Progenitor cell of endocrine pancreas (in vitro differentiated cells): ENCODE data around the gene SLC27A1. TPM values are rescaled to one million over a fixed set of nuclear protein-coding genes. Genes with fewer than 3 reads are reported as not detected.
"Not testable (repeated sequence)": the region's sequence is repeated elsewhere in the genome, so short reads cannot be mapped to it uniquely, and the experiment has no call there.

ENCODE experiments used
- DNase-seq: peaks from one replicate; pipeline ENCODE4 v3.0.0; 2021; ENCODE audit warnings: low spot score; ENCODE audit not compliant: unreplicated experiment
- H3K27ac Mint-ChIP-seq: 2 replicates; pipeline ENCODE4 v1.8.0; 2021; ENCODE audit warnings: mild to moderate bottlenecking, moderate library complexity, mixed read lengths
- H3K27me3 Mint-ChIP-seq: 2 replicates; pipeline ENCODE4 v1.8.0; 2021; ENCODE audit warnings: mixed read lengths
- H3K36me3 Mint-ChIP-seq: 2 replicates; pipeline ENCODE4 v1.8.0; 2022; ENCODE audit warnings: mixed read lengths; ENCODE audit not compliant: insufficient read depth
- H3K4me1 Mint-ChIP-seq: 2 replicates; pipeline ENCODE4 v1.8.0; 2021; ENCODE audit warnings: low read depth, mixed read lengths
- H3K4me3 Mint-ChIP-seq: 2 replicates; pipeline ENCODE4 v1.8.0; 2021; ENCODE audit warnings: low read depth, mild to moderate bottlenecking, moderate library complexity, mixed read lengths
- H3K9me3 Mint-ChIP-seq: 2 replicates; pipeline ENCODE4 v1.8.0; 2021; ENCODE audit warnings: low read depth, mixed read lengths
- total RNA-seq: library from RNA; stranded (reverse); gene quantifications from 2 replicates; pipeline ENCODE4 v1.2.1, GENCODE V29; 2021
- TF ChIP-seq, protein P1 (sequence below): fragments of 200-600 bp; sonication (generic); IDR thresholded peaks from one replicate; pipeline ENCODE4 v1.5.0; 2021; ENCODE audit warnings: antibody characterized with exemption, mild to moderate bottlenecking; ENCODE audit not compliant: unreplicated experiment

Gene SLC27A1
- total RNA-seq, 1 donor from 2014 or later, result 19.8 TPM

DNA sequence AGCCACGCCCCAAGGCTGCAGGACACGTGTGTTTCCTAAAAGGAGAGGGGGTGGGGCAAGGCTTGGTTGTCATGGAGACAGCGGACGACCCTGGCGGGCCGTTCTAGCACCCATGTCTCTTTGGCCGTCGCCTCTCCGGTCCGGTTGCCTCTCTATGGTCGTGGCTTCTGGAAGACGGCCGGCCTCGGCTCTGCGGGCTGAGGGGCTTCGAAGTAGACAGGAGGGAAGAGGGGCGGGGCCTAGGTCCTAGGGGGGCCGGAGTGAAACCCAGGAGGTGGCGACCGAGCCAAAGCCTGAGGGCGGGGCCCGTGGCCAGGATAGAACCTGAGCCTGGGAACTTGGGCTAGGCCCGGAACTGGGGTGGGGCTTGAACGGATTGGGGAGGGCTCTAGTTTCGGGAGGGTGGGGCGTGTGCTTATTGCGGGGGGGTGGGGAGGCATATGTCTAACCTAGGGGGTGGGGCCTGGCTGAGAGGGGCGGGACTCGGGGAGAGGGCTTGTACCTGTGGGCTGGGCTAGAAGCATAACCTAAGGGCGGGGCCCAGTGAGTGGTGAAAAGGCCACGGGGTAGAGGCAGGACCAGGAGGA is 750 bp upstream of the SLC27A1 start:
- peaks cover 13% of the 10 kb centered on the region for H3K4me1 Mint-ChIP-seq
- peak; percentile 83 for DNase-seq
- no peaks in the 10 kb centered on the region for H3K9me3 Mint-ChIP-seq
- TF ChIP-seq, protein P1, sequence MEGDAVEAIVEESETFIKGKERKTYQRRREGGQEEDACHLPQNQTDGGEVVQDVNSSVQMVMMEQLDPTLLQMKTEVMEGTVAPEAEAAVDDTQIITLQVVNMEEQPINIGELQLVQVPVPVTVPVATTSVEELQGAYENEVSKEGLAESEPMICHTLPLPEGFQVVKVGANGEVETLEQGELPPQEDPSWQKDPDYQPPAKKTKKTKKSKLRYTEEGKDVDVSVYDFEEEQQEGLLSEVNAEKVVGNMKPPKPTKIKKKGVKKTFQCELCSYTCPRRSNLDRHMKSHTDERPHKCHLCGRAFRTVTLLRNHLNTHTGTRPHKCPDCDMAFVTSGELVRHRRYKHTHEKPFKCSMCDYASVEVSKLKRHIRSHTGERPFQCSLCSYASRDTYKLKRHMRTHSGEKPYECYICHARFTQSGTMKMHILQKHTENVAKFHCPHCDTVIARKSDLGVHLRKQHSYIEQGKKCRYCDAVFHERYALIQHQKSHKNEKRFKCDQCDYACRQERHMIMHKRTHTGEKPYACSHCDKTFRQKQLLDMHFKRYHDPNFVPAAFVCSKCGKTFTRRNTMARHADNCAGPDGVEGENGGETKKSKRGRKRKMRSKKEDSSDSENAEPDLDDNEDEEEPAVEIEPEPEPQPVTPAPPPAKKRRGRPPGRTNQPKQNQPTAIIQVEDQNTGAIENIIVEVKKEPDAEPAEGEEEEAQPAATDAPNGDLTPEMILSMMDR, result no peak
- H3K36me3 Mint-ChIP-seq, result no peaks in the 10 kb centered on the region
- H3K27ac Mint-ChIP-seq, result peak overlapping the region; percentile 93
- peak overlapping the region; percentile 95 for H3K4me3 Mint-ChIP-seq
- H3K27me3 Mint-ChIP-seq, result peaks cover 23% of the 10 kb centered on the region

DNA sequence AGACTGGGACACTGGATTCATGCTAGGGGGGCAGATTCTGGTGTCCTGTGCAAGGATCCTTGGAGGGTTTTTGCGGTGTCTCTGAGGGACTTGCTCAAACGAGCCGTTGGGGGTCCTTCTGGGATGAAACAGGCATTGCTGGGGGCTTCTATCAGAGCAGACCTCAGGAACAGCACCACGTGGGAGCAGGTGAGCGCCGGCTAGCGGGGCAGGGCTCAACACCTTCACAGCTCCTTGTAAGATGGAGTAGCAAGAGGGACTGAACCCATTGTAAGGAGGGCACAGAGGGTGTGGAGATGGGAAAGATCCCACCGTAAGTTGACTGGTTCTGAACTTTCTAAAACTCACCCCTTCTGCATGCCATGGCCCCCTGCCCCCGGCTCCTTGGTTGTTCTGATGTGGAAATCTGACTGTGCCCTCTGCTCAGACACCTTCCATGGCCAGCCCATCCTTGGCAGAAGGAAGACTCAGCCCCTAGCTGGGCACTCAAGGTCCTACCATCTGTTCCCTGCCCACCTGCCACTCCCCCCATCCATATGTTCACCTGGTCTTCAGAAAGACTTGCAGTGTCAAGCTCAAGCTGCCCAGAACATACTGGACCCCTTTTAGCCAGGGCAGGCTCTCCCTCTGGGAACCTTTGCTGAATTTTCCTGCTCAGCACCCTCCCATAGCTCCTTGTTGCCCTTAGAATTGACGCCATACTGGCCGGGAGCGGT is 1.2 kb downstream of the SLC27A1 start:
- TF ChIP-seq, protein P1, result no peak
- H3K4me1 Mint-ChIP-seq, result peaks cover 14% of the 10 kb centered on the region
- no peaks in the 10 kb centered on the region for H3K9me3 Mint-ChIP-seq
- no peak for DNase-seq
- H3K36me3 Mint-ChIP-seq, result no peaks in the 10 kb centered on the region
- H3K27me3 Mint-ChIP-seq, result peaks cover 20% of the 10 kb centered on the region
- H3K27ac Mint-ChIP-seq, result peak overlapping the region; percentile 53
- H3K4me3 Mint-ChIP-seq, result peak overlapping the region; percentile 95

DNA sequence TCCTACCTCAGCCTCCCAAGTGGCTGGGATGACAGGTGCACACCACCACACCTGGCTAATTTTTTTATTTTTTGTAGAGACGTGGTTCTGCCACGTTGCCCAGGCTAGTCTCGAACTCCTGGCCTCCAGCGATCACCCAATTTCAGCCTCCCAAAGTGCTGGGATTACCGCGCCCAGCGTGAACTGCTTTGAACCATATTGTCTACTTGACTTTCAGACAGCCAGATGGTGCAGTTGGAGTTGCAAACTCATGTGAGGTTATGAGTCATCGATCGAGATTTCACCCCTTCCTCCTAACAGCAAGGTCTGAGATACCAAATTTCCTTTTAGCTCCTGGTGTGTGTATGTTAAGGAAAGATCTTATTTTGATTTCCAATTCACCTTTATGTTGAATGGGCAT is 2.7 kb downstream of the SLC27A1 start:
- Mint-ChIP-seq H3K27ac (no peak overlapping the region), H3K9me3 (no peaks in the 10 kb centered on the region), H3K4me3 (no peak overlapping the region)

DNA sequence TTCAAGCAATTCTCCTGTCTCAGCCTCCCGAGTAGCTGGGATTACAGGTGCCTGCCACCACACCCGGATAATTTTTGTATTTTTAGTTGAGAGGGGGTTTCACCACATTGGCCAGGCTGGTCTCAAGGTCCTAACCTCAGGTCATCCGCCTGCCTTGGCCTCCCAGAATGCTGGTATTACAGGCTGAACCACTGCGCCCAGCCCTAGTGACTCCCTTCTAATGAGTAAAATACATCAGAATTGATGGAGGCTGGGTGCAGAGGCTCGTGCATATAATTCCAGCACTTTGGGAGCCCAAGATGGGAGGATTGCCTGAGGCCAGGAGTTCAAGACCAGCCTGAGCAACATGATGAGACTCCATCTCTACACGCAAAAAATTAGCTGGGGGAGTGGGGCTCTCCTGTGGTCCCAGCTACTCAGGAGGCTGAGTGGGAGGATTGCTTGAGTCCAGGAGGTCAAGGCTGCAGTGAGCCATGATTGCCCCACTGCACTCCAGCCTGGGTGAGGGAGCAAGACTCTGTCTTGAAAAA is 4.8 kb downstream of the SLC27A1 start:
- not testable (repeated sequence) for H3K4me1 Mint-ChIP-seq, DNase-seq, H3K4me3 Mint-ChIP-seq, H3K9me3 Mint-ChIP-seq, H3K27ac Mint-ChIP-seq, H3K27me3 Mint-ChIP-seq, H3K36me3 Mint-ChIP-seq

More for the DNA sequence above, 2.7 kb downstream of the SLC27A1 start:
- H3K4me1 Mint-ChIP-seq, result peaks cover 14% of the 10 kb centered on the region
- no peak for DNase-seq
- H3K27me3 Mint-ChIP-seq, result peaks cover 12% of the 10 kb centered on the region
- TF ChIP-seq, protein P1, result no peak
- H3K36me3 Mint-ChIP-seq, result no peaks in the 10 kb centered on the region

DNA sequence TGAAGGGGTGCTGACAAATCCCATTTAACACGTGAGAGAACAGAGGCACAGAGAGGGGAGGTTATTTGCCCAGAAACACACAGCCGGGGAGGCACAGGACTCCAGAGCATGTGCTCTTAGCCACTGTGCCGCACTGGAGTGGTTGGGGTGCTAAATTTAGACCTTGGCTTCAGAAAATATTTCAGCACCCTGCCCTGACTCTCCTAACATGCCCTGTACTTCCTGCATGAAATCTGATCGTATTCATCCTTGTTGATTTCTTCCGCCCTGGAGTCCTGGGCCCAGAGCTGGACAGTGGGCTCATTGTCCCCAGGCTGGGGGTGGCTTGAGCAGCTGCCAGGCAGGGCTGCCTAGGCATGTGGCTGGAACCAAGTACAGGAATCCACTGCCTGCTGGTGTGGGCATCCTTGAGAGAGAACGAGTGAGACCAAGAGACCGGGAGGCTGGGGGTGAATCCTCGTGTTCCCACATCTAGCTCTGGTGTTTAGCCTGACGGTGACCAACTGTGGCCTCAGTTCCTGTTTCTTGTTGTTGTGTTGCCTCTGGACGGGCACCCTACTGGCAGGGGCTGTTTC is 5.3 kb downstream of the SLC27A1 start:
- H3K27ac Mint-ChIP-seq, result no peak overlapping the region
- DNase-seq, result no peak
- H3K4me3 Mint-ChIP-seq, result no peak overlapping the region
- H3K9me3 Mint-ChIP-seq, result no peaks in the 10 kb centered on the region
- TF ChIP-seq, protein P1, result no peak
- H3K27me3 Mint-ChIP-seq, result peaks cover 6% of the 10 kb centered on the region
- peaks cover 7% of the 10 kb centered on the region for H3K4me1 Mint-ChIP-seq
- H3K36me3 Mint-ChIP-seq, result no peaks in the 10 kb centered on the region
